ENCODE measurements around the gene UPK3A.
"Not testable (repeated sequence)": the region's sequence is repeated elsewhere in the genome, so short reads cannot be mapped to it uniquely, and the experiment has no call there.

UPK3A gene

GRCh38 chr22:45292731-45293442 lies 8.1 kb downstream of the UPK3A start:
- H3K79me2 ChIP-seq (ENCODE audit: control insufficient read depth, insufficient read depth, low read length): no peaks in the 10 kb centered on the region
- no peak overlapping the region for H2BK15ac ChIP-seq (replicated peaks; ENCODE audit: low read depth)
- no peak overlapping the region for H4K8ac ChIP-seq (ENCODE audit: low read depth, low read length)
- H3K79me1 ChIP-seq (ENCODE audit: low read length): no peaks in the 10 kb centered on the region
- H3K4me3 ChIP-seq (ENCODE audit: low read length): no peak overlapping the region
- H3K4ac ChIP-seq (ENCODE audit: low read depth, low read length): no peak overlapping the region
- DNase-seq: no peak
- H3K27me3 ChIP-seq (ENCODE audit: insufficient read depth, low read length, poor library complexity): no peaks in the 10 kb centered on the region
- H2BK5ac ChIP-seq (ENCODE audit: low read length): no peak overlapping the region
- H3K23ac ChIP-seq (ENCODE audit: low read length): no peak overlapping the region
- H4K5ac ChIP-seq (ENCODE audit: low read length): no peak overlapping the region
- no peak overlapping the region for H2AK5ac ChIP-seq (ENCODE audit: low read length)
- peaks cover 3% of the 10 kb centered on the region for H3K4me1 ChIP-seq (ENCODE audit: control insufficient read depth, low read depth, low read length)
- no peak overlapping the region for H3K9ac ChIP-seq (ENCODE audit: low read length)
- H3K4me2 ChIP-seq (ENCODE audit: low read length): no peak overlapping the region
- H3K36me3 ChIP-seq (ENCODE audit: control insufficient read depth, insufficient read depth, low read length): no peaks in the 10 kb centered on the region
- H3K27ac ChIP-seq (ENCODE audit: low read depth, low read length): no peak overlapping the region
- no peak overlapping the region for H3K18ac ChIP-seq (ENCODE audit: low read length)
- H2BK120ac ChIP-seq (ENCODE audit: low read depth, low read length): no peak overlapping the region
- WGBS (ENCODE audit: extremely low coverage, insufficient coverage, low lambda C conversion rate): no CpG with 5 or more reads among the region's 23 CpGs
- no peak overlapping the region for H3K56ac ChIP-seq (ENCODE audit: low read length)

GRCh38 chr22:45294030-45294429 lies 9.3 kb downstream of the UPK3A start:
- H3K79me1 ChIP-seq (ENCODE audit: low read length): no peaks in the 10 kb centered on the region
- H2BK15ac ChIP-seq (replicated peaks; ENCODE audit: low read depth): no peak overlapping the region
- no peak overlapping the region for H4K8ac ChIP-seq (ENCODE audit: low read depth, low read length)
- H3K23ac ChIP-seq (ENCODE audit: low read length): no peak overlapping the region
- no peak overlapping the region for H3K56ac ChIP-seq (ENCODE audit: low read length)
- no peak overlapping the region for H3K4ac ChIP-seq (ENCODE audit: low read depth, low read length)
- peaks cover 5% of the 10 kb centered on the region for H3K4me1 ChIP-seq (ENCODE audit: control insufficient read depth, low read depth, low read length)
- no peak overlapping the region for H3K18ac ChIP-seq (ENCODE audit: low read length)
- no peak overlapping the region for H3K27ac ChIP-seq (ENCODE audit: low read depth, low read length)
- H3K9ac ChIP-seq (ENCODE audit: low read length): no peak overlapping the region
- no CpG with 5 or more reads among the region's 6 CpGs for WGBS (ENCODE audit: extremely low coverage, insufficient coverage, low lambda C conversion rate)
- H2BK5ac ChIP-seq (ENCODE audit: low read length): no peak overlapping the region
- no peak overlapping the region for H2AK5ac ChIP-seq (ENCODE audit: low read length)
- no peak overlapping the region for H3K4me3 ChIP-seq (ENCODE audit: low read length)
- H3K4me2 ChIP-seq (ENCODE audit: low read length): no peak overlapping the region
- no peaks in the 10 kb centered on the region for H3K36me3 ChIP-seq (ENCODE audit: control insufficient read depth, insufficient read depth, low read length)
- no peak overlapping the region for H4K5ac ChIP-seq (ENCODE audit: low read length)
- no peaks in the 10 kb centered on the region for H3K27me3 ChIP-seq (ENCODE audit: insufficient read depth, low read length, poor library complexity)
- no peaks in the 10 kb centered on the region for H3K79me2 ChIP-seq (ENCODE audit: control insufficient read depth, insufficient read depth, low read length)
- DNase-seq: no peak
- H2BK120ac ChIP-seq (ENCODE audit: low read depth, low read length): no peak overlapping the region

GRCh38 chr22:45295004-45295403 lies 10.3 kb downstream of the UPK3A start:
- not testable (repeated sequence) for H4K8ac ChIP-seq (ENCODE audit: low read depth, low read length); H2BK15ac ChIP-seq (replicated peaks; ENCODE audit: low read depth); H3K79me1 ChIP-seq (ENCODE audit: low read length); DNase-seq; H2AK5ac ChIP-seq (ENCODE audit: low read length); H4K5ac ChIP-seq (ENCODE audit: low read length); H3K27ac ChIP-seq (ENCODE audit: low read depth, low read length); H2BK120ac ChIP-seq (ENCODE audit: low read depth, low read length); H3K36me3 ChIP-seq (ENCODE audit: control insufficient read depth, insufficient read depth, low read length); H2BK5ac ChIP-seq (ENCODE audit: low read length); H3K4me3 ChIP-seq (ENCODE audit: low read length); H3K4ac ChIP-seq (ENCODE audit: low read depth, low read length); H3K4me2 ChIP-seq (ENCODE audit: low read length); H3K79me2 ChIP-seq (ENCODE audit: control insufficient read depth, insufficient read depth, low read length); H3K56ac ChIP-seq (ENCODE audit: low read length); H3K4me1 ChIP-seq (ENCODE audit: control insufficient read depth, low read depth, low read length); H3K9ac ChIP-seq (ENCODE audit: low read length); H3K23ac ChIP-seq (ENCODE audit: low read length); H3K27me3 ChIP-seq (ENCODE audit: insufficient read depth, low read length, poor library complexity); H3K18ac ChIP-seq (ENCODE audit: low read length)
- WGBS (ENCODE audit: extremely low coverage, insufficient coverage, low lambda C conversion rate): no CpG with 5 or more reads among the region's 6 CpGs

- H3K18ac ChIP-seq (ENCODE audit: low read length): no peak overlapping the region
- no peaks in the 10 kb centered on the region for H3K79me1 ChIP-seq (ENCODE audit: low read length)
- H4K8ac ChIP-seq (ENCODE audit: low read depth, low read length): no peak overlapping the region
- no peak overlapping the region for H3K4ac ChIP-seq (ENCODE audit: low read depth, low read length)
- no peak overlapping the region for H3K27ac ChIP-seq (ENCODE audit: low read depth, low read length)
- H2BK15ac ChIP-seq (replicated peaks; ENCODE audit: low read depth): no peak overlapping the region
- no CpG with 5 or more reads among the region's 9 CpGs for whole genome bisulfite sequencing (ENCODE audit: extremely low coverage, insufficient coverage, low lambda C conversion rate)
- H2AK5ac ChIP-seq (ENCODE audit: low read length): no peak overlapping the region
- H3K4me2 ChIP-seq (ENCODE audit: low read length): no peak overlapping the region
- no peak overlapping the region for H3K9ac ChIP-seq (ENCODE audit: low read length)
- no peak overlapping the region for H4K5ac ChIP-seq (ENCODE audit: low read length)
- H2BK120ac ChIP-seq (ENCODE audit: low read depth, low read length): no peak overlapping the region
- no peaks in the 10 kb centered on the region for H3K79me2 ChIP-seq (ENCODE audit: control insufficient read depth, insufficient read depth, low read length)
- no peaks in the 10 kb centered on the region for H3K36me3 ChIP-seq (ENCODE audit: control insufficient read depth, insufficient read depth, low read length)
- H3K27me3 ChIP-seq (ENCODE audit: insufficient read depth, low read length, poor library complexity): no peaks in the 10 kb centered on the region
- H3K4me3 ChIP-seq (ENCODE audit: low read length): no peak overlapping the region
- H2BK5ac ChIP-seq (ENCODE audit: low read length): no peak overlapping the region
- no peak overlapping the region for H3K23ac ChIP-seq (ENCODE audit: low read length)
- H3K56ac ChIP-seq (ENCODE audit: low read length): no peak overlapping the region
- DNase-seq: no peak
- peaks cover 4% of the 10 kb centered on the region for H3K4me1 ChIP-seq (ENCODE audit: control insufficient read depth, low read depth, low read length)
Observed at GRCh38 chr22:45295492-45295891, 10.7 kb downstream of the UPK3A start.

GRCh38 chr22:45296628-45297297 lies 12.0 kb downstream of the UPK3A start:
- H3K4me1 ChIP-seq (ENCODE audit: control insufficient read depth, low read depth, low read length): peaks cover 4% of the 10 kb centered on the region
- no peak for DNase-seq
- H3K4me3 ChIP-seq (ENCODE audit: low read length): no peak overlapping the region
- peak overlapping the region; percentile 80 for H3K23ac ChIP-seq (ENCODE audit: low read length)
- H3K4me2 ChIP-seq (ENCODE audit: low read length): no peak overlapping the region
- H3K36me3 ChIP-seq (ENCODE audit: control insufficient read depth, insufficient read depth, low read length): no peaks in the 10 kb centered on the region
- no peaks in the 10 kb centered on the region for H3K79me1 ChIP-seq (ENCODE audit: low read length)
- H2BK15ac ChIP-seq (replicated peaks; ENCODE audit: low read depth): no peak overlapping the region
- no peak overlapping the region for H3K27ac ChIP-seq (ENCODE audit: low read depth, low read length)
- no peak overlapping the region for H3K4ac ChIP-seq (ENCODE audit: low read depth, low read length)
- no peak overlapping the region for H4K8ac ChIP-seq (ENCODE audit: low read depth, low read length)
- H3K9ac ChIP-seq (ENCODE audit: low read length): no peak overlapping the region
- no peak overlapping the region for H3K56ac ChIP-seq (ENCODE audit: low read length)
- no peak overlapping the region for H2BK5ac ChIP-seq (ENCODE audit: low read length)
- H2BK120ac ChIP-seq (ENCODE audit: low read depth, low read length): no peak overlapping the region
- H2AK5ac ChIP-seq (ENCODE audit: low read length): no peak overlapping the region
- no peaks in the 10 kb centered on the region for H3K79me2 ChIP-seq (ENCODE audit: control insufficient read depth, insufficient read depth, low read length)
- H3K18ac ChIP-seq (ENCODE audit: low read length): no peak overlapping the region
- WGBS (ENCODE audit: extremely low coverage, insufficient coverage, low lambda C conversion rate): no CpG with 5 or more reads among the region's 13 CpGs
- no peaks in the 10 kb centered on the region for H3K27me3 ChIP-seq (ENCODE audit: insufficient read depth, low read length, poor library complexity)
- H4K5ac ChIP-seq (ENCODE audit: low read length): no peak overlapping the region

Data from mesendoderm (in vitro differentiated cells).